Bronchial epithelial cell (primary cell): Measurements from ENCODE around the gene HSPA1A. TPM values are rescaled to one million over a fixed set of nuclear protein-coding genes. Genes with fewer than 3 reads are reported as not detected.
"Not testable (repeated sequence)": the region's sequence is repeated elsewhere in the genome, so short reads cannot be mapped to it uniquely, and the experiment has no call there.

Experiments
- DNase-seq: peaks from one replicate; pipeline ENCODE4 v3.0.0-alpha.2; 2010; ENCODE audit warnings: low read depth
- FAIRE-seq: peaks from 2 replicates; lab custom pipeline; 2011; peaks lifted over from hg19 to GRCh38; lab: Jason Lieb, UNC
- H3K27me3 ChIP-seq: 2 replicates; pipeline ENCODE4 v1.5.1; 2011; ENCODE audit warnings: low read length; ENCODE audit not compliant: control insufficient read depth, insufficient read depth
- H3K36me3 ChIP-seq: 2 replicates; pipeline ENCODE4 v1.5.1; 2011; ENCODE audit warnings: low read length; ENCODE audit not compliant: control insufficient read depth, insufficient read depth
- H3K4me3 ChIP-seq: 2 replicates; pipeline ENCODE4 v1.5.1; 2011; ENCODE audit warnings: mild to moderate bottlenecking, low read depth, low read length, control low read depth
- CTCF ChIP-seq: IDR thresholded peaks from 2 replicates; pipeline ENCODE4 v1.5.1; 2011; ENCODE audit warnings: mild to moderate bottlenecking, moderate library complexity, low read length, control low read depth, inconsistent platforms; ENCODE audit not compliant: insufficient read depth, severe bottlenecking
- total RNA-seq: library from RNA; depleted of rRNA; stranded (reverse); fragments of >200 nt; gene quantifications from 2 replicates; pipeline ENCODE4 v1.2.1, GENCODE V29; 2014

Gene HSPA1A
- total RNA-seq, 1 donor from 2014 or later = 50.3 TPM

- Histone ChIP-seq H3K27me3 (no peaks in the 10 kb centered on the region), H3K36me3 (no peaks in the 10 kb centered on the region), H3K4me3 (no peak overlapping the region)
- no peak for TF ChIP-seq CTCF
- FAIRE-seq (no peak), DNase-seq (no peak)
Observed at GRCh38 chr6:31851485-31851832, 36.1 kb downstream of the HSPA1A start.

GRCh38 chr6:31851980-31852718 is 36.8 kb downstream of the HSPA1A start:
- H3K4me3 ChIP-seq, DNase-seq, H3K27me3 ChIP-seq, H3K36me3 ChIP-seq, FAIRE-seq: not testable (repeated sequence)

GRCh38 chr6:31857774-31858173 is 42.4 kb downstream of the HSPA1A start:
- not testable (repeated sequence) for FAIRE-seq, H3K27me3 ChIP-seq, H3K4me3 ChIP-seq, DNase-seq
- peaks cover 13% of the 10 kb centered on the region for H3K36me3 ChIP-seq

- DNase-seq (no peak), FAIRE-seq (no peak)
- no peak for TF ChIP-seq CTCF
- Histone ChIP-seq H3K27me3 (no peaks in the 10 kb centered on the region), H3K36me3 (peaks cover 13% of the 10 kb centered on the region), H3K4me3 (no peak overlapping the region)
Observed at GRCh38 chr6:31858707-31859106, 43.4 kb downstream of the HSPA1A start.

- FAIRE-seq (no peak), DNase-seq (no peak)
- no peak for TF ChIP-seq CTCF
- Histone ChIP-seq H3K27me3 (no peaks in the 10 kb centered on the region), H3K36me3 (peaks cover 13% of the 10 kb centered on the region), H3K4me3 (no peak overlapping the region)
Observed at GRCh38 chr6:31859923-31860322, 44.6 kb downstream of the HSPA1A start.

- TF ChIP-seq CTCF = no peak
- no peaks in the 10 kb centered on the region for H3K27me3 ChIP-seq
- no peak overlapping the region for H3K4me3 ChIP-seq
- DNase-seq (no peak), FAIRE-seq (no peak)
- H3K36me3 ChIP-seq = peaks cover 13% of the 10 kb centered on the region
Observed at GRCh38 chr6:31860349-31860748, 45.0 kb downstream of the HSPA1A start.

- FAIRE-seq = no peak
- TF ChIP-seq CTCF = no peak
- peaks cover 13% of the 10 kb centered on the region for H3K36me3 ChIP-seq
- no peak overlapping the region for H3K4me3 ChIP-seq
- no peak for DNase-seq
- H3K27me3 ChIP-seq = no peaks in the 10 kb centered on the region
Observed at GRCh38 chr6:31861150-31861549, 45.8 kb downstream of the HSPA1A start.
